ENCODE results near the gene DERL2. TPM values are rescaled to one million over a fixed set of nuclear protein-coding genes. Genes with fewer than 3 reads are reported as not detected.

The DERL2 gene
- total RNA-seq, 1 donor from 2014 or later: 32.5 TPM

GRCh38 chr17:5516060-5516792 lies 30.2 kb upstream of the DERL2 start:
- H3K27ac ChIP-seq (replicated peaks): no peak overlapping the region
- H3K9me3 ChIP-seq (replicated peaks): no peaks in the 10 kb centered on the region
- H3K36me3 ChIP-seq: peaks cover 35% of the 10 kb centered on the region
- no peaks in the 10 kb centered on the region for H3K27me3 ChIP-seq (ENCODE audit: low read depth)
- intact Hi-C loops (cut with micrococcal nuclease): no loop called here
- H3K4me1 ChIP-seq: no peaks in the 10 kb centered on the region
- no peak overlapping the region for H3K4me3 ChIP-seq
- TF ChIP-seq CTCF (IDR thresholded peaks at IDR 0.05; ENCODE audit: borderline replicate concordance): no peak
- DNase-seq: no peak

GRCh38 chr17:5514976-5515375 lies 29.0 kb upstream of the DERL2 start:
- DNase-seq: no peak
- no peak for TF ChIP-seq CTCF (IDR thresholded peaks at IDR 0.05; ENCODE audit: borderline replicate concordance)

GRCh38 chr17:5513628-5514027 lies 27.6 kb upstream of the DERL2 start:
- H3K36me3 ChIP-seq: peaks cover 29% of the 10 kb centered on the region
- intact Hi-C loops (cut with micrococcal nuclease): no loop called here

More at GRCh38 chr17:5514976-5515375, 29.0 kb upstream of the DERL2 start:
- no peaks in the 10 kb centered on the region for H3K27me3 ChIP-seq (ENCODE audit: low read depth)
- H3K4me3 ChIP-seq: no peak overlapping the region
- no peak overlapping the region for H3K27ac ChIP-seq (replicated peaks)
- H3K9me3 ChIP-seq (replicated peaks): no peaks in the 10 kb centered on the region
- no peaks in the 10 kb centered on the region for H3K4me1 ChIP-seq
- peaks cover 29% of the 10 kb centered on the region for H3K36me3 ChIP-seq
- intact Hi-C loops (cut with micrococcal nuclease): no loop called here

DNA sequence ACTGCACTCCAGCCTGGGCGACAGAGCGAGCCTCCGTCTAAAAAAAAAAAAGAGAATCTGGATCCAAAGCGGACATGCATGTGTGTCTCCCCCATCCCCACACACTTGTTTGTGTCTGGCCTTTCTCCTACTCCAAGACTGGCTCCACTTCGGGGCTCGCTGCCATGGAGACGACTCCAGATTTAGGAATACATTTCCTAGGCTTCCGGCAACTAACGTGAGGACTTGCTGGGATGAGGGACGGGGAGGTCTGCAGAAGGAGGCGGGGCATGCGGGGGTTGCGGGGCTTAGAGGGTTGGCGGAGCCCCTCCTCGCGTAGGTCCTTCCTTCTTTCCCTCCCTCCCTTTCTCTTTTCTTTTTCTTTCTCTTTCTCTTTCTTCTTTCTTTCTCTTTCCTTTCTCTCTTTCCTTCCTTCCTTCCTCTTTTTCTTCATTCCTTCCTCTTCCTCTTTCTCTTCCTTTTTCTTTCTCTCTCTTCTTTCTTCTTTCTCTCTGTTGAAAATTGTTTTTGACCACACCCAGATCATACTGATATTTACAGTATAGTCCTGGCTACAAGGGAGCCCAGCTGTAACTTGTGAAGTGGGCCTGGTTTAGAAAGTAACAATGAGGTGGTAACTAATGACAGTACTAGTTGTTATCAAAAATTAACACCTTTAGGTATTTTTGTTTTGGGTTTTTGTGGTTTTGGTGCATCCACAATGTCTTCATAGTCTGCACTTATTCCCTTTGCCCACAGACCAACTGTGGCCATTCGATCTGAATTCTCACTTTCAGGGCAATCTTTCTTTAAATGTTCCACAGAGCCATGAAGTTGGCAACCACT lies 25.6 kb upstream of the DERL2 start:
- DNase-seq: no peak
- Histone ChIP-seq H3K27ac (replicated peaks) (no peak overlapping the region), H3K4me1 (no peaks in the 10 kb centered on the region), H3K36me3 (peaks cover 20% of the 10 kb centered on the region), H3K4me3 (no peak overlapping the region), H3K27me3 (ENCODE audit: low read depth) (no peaks in the 10 kb centered on the region), H3K9me3 (replicated peaks) (no peaks in the 10 kb centered on the region)
- intact Hi-C loops (cut with micrococcal nuclease): no loop called here
- no peak for TF ChIP-seq CTCF (IDR thresholded peaks at IDR 0.05; ENCODE audit: borderline replicate concordance)

More at GRCh38 chr17:5513628-5514027, 27.6 kb upstream of the DERL2 start:
- no peak for DNase-seq
- no peak for TF ChIP-seq CTCF (IDR thresholded peaks at IDR 0.05; ENCODE audit: borderline replicate concordance)
- Histone ChIP-seq H3K4me3 (no peak overlapping the region), H3K4me1 (no peaks in the 10 kb centered on the region), H3K27ac (replicated peaks) (no peak overlapping the region), H3K27me3 (ENCODE audit: low read depth) (no peaks in the 10 kb centered on the region), H3K9me3 (replicated peaks) (no peaks in the 10 kb centered on the region)

DNA sequence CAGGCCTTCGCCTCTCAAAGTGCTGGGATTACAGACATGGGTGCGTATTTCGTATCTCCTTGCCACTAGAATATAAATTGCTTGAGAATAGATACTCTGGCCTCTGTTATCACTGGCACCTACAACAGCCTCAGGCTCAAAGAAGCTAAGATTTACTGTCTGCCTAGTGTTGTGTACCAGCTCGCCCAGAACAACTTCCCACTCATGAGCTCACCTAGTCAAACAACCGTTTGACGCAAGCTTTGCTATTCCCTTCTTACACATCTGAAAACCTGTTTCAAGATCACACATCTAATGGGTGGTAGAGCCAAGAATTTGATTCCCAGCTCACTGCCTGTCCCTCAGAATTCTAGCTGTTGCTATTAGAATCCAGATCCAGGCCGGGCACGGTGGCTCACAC lies 24.8 kb upstream of the DERL2 start:
- intact Hi-C loops (cut with micrococcal nuclease): no loop called here
- peaks cover 13% of the 10 kb centered on the region for H3K36me3 ChIP-seq
- no peaks in the 10 kb centered on the region for H3K27me3 ChIP-seq (ENCODE audit: low read depth)
- H3K9me3 ChIP-seq (replicated peaks): no peaks in the 10 kb centered on the region
- no peak overlapping the region for H3K4me3 ChIP-seq
- H3K4me1 ChIP-seq: no peaks in the 10 kb centered on the region
- no peak for DNase-seq
- no peak overlapping the region for H3K27ac ChIP-seq (replicated peaks)
- TF ChIP-seq CTCF (IDR thresholded peaks at IDR 0.05; ENCODE audit: borderline replicate concordance): no peak

Data from left ventricle myocardium inferior (tissue), 1 donor.